Prostate gland (tissue), 2 donors: ENCODE results near the gene SLC25A21.

Experiments
- CTCF ChIP-seq, 4 experiments: fragments of 200-600 bp in 2 of 4; fragments of 450-650 bp in 2 of 4; sonication (generic) in 2 of 4; IDR thresholded peaks; 1 replicate in 3 of 4; 2 replicates in 1 of 4; pipeline ENCODE4 v1.5.1; 2016 to 2019; ENCODE audit warnings: antibody characterized with exemption in 4 of 4, mild to moderate bottlenecking in 2 of 4, moderate library complexity in 2 of 4
- POLR2A ChIP-seq: fragments of 450-650 bp; IDR thresholded peaks from one replicate; pipeline ENCODE4 v1.6.1; 2016; ENCODE audit warnings: antibody characterized with exemption, mild to moderate bottlenecking
- POLR2AphosphoS5 ChIP-seq: sonication (generic); formaldehyde crosslinking; IDR thresholded peaks from one replicate; pipeline ENCODE4 v1.6.1; 2017; ENCODE audit warnings: antibody characterized with exemption

GRCh38 chr14:36726128-36726527, 446.3 kb downstream of the SLC25A21 start:
- TF ChIP-seq POLR2AphosphoS5 (no peak), CTCF (IDR thresholded peaks at IDR 0.05) (no peak), POLR2A (no peak)
